GM21717 (cell line): ENCODE measurements around the gene MPV17L.
"Not testable (repeated sequence)": the region's sequence is repeated elsewhere in the genome, so short reads cannot be mapped to it uniquely, and the experiment has no call there.

Experiments used
- ATAC-seq: cut with Tn5 transposase; IDR thresholded peaks from one replicate; pipeline ENCODE4 v1.9.1; 2021; ENCODE audit warnings: mild to moderate bottlenecking, moderate library complexity; ENCODE audit not compliant: unreplicated experiment

MPV17L gene

GRCh38 chr16:15450624-15451023 lies 55.1 kb downstream of the MPV17L start:
- ATAC-seq: no peak

GRCh38 chr16:15451098-15451731 lies 55.7 kb downstream of the MPV17L start:
- no peak for ATAC-seq

- no peak for ATAC-seq
Observed at GRCh38 chr16:15452246-15452855, 56.8 kb downstream of the MPV17L start.

GRCh38 chr16:15453296-15453695 lies 57.7 kb downstream of the MPV17L start:
- ATAC-seq: not testable (repeated sequence)

GRCh38 chr16:15454933-15455332 lies 59.4 kb downstream of the MPV17L start:
- not testable (repeated sequence) for ATAC-seq

DNA sequence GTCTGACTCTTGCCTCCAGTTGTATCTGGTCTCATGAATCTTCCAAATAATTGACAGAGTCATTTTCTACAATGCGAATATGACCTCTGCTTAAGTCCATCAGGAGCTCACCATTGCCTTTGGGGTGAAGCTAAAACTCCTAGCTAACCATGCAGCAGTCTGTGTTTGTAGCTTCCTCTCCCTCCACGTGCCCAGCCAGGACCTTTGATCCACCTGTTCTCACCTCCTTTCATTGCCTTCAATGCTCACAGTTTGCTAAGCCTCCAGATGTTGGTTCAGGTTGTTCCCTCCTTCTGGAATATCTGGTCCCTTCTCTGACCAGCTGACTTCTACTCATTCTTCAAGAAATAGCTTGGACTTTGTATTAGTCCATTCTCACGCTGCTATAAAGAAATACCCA lies 61.8 kb downstream of the MPV17L start:
- ATAC-seq: no peak

GRCh38 chr16:15457958-15458357 lies 62.4 kb downstream of the MPV17L start:
- ATAC-seq: no peak

GRCh38 chr16:15459791-15460190 lies 64.2 kb downstream of the MPV17L start:
- no peak for ATAC-seq

- no peak for ATAC-seq
Observed at GRCh38 chr16:15460601-15461000, 65.0 kb downstream of the MPV17L start.

DNA sequence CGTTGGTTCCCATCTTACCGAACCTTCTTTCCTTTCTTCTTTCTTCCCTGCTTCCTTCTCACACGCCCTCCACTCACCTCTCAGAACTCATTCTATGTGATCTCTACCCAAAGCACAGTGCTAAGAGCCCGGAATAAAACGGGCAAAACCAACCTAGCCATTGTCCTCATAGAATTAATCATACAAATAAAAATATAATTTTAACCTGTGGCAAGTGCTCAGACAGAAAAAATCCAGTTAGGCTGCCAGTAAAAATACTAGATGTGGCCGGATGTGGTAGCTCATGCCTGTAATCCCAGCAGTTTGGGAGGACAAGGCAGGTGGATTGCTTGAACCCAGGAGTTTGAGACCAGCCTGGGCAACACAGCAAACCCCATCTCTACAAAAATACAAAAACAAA lies 65.8 kb downstream of the MPV17L start:
- ATAC-seq: no peak
